ENCODE results near the gene TBX6.

The TBX6 gene

GRCh38 chr16:30084096-30084815 lies 7.5 kb downstream of the TBX6 start:
- TF ChIP-seq CTCF (conservative IDR thresholded peaks at IDR 0.05; ENCODE audit: low read depth) = no peak
- CTCF ChIA-PET = interaction anchor here (0.6 kb wide), 1 partner anchor 13 kb away, joined by 6 read pairs; no protein-coding TSS in a partner anchor
- POLR2A ChIA-PET (ENCODE audit: low non-redundant PET) = no interaction called here
- peak overlapping the region; percentile 60 for H3K27ac ChIP-seq
- no peak for DNase-seq (ENCODE audit: low spot score)

GRCh38 chr16:30083216-30084055 lies 8.3 kb downstream of the TBX6 start:
- no peak for TF ChIP-seq CTCF (conservative IDR thresholded peaks at IDR 0.05; ENCODE audit: low read depth)
- ChIA-PET CTCF (interaction anchor here (0.6 kb wide), 1 partner anchor 12 kb away, joined by 6 read pairs; no protein-coding TSS in a partner anchor), POLR2A (ENCODE audit: low non-redundant PET) (no interaction called here)
- peak overlapping the region; percentile 60 for H3K27ac ChIP-seq
- no peak for DNase-seq (ENCODE audit: low spot score)

- no peak for TF ChIP-seq CTCF (conservative IDR thresholded peaks at IDR 0.05; ENCODE audit: low read depth)
- ChIA-PET POLR2A (ENCODE audit: low non-redundant PET) (no interaction called here), CTCF (no interaction called here)
- DNase-seq (ENCODE audit: low spot score) = no peak
- H3K27ac ChIP-seq = peak overlapping the region; percentile 60; the same call in 1 of the 2 replicates
Measured at GRCh38 chr16:30082545-30083090, 9.1 kb downstream of the TBX6 start.

- TF ChIP-seq CTCF (conservative IDR thresholded peaks at IDR 0.05; ENCODE audit: low read depth) = no peak
- no peak for DNase-seq (ENCODE audit: low spot score)
- POLR2A ChIA-PET (ENCODE audit: low non-redundant PET) = interaction anchor here (0.7 kb wide), 1 partner anchor 11 kb away, joined by 15 read pairs; no protein-coding TSS in a partner anchor
- H3K27ac ChIP-seq = peak overlapping the region; percentile 9; the same call in 1 of the 2 replicates
- CTCF ChIA-PET = interaction anchor here (0.5 kb wide), 1 partner anchor 12 kb away, joined by 3 read pairs; the partner anchor contains the start of gene TBX6
Measured at GRCh38 chr16:30079480-30079879, 12.2 kb downstream of the TBX6 start.

- H3K27ac ChIP-seq = peak overlapping the region; percentile 9
- TF ChIP-seq CTCF (conservative IDR thresholded peaks at IDR 0.05; ENCODE audit: low read depth) = no peak
- POLR2A ChIA-PET (ENCODE audit: low non-redundant PET) = interaction anchor here (0.8 kb wide), 1 partner anchor 11 kb away, joined by 3 read pairs; no protein-coding TSS in a partner anchor
- CTCF ChIA-PET = interaction anchor here (0.6 kb wide), 1 partner anchor 28 kb away, joined by 7 read pairs; no protein-coding TSS in a partner anchor
- DNase-seq (ENCODE audit: low spot score) = no peak
Measured at GRCh38 chr16:30078744-30079143, 13.0 kb downstream of the TBX6 start.

- CTCF ChIA-PET = no interaction called here
- no peak for TF ChIP-seq CTCF (conservative IDR thresholded peaks at IDR 0.05; ENCODE audit: low read depth)
- POLR2A ChIA-PET (ENCODE audit: low non-redundant PET) = interaction anchor here (0.8 to 1.1 kb wide), 2 partner anchors 12 to 34 kb away, joined by 3 to 5 read pairs; no protein-coding TSS in a partner anchor
- DNase-seq (ENCODE audit: low spot score) = no peak
- peak overlapping the region; percentile 9 for H3K27ac ChIP-seq
Measured at GRCh38 chr16:30077656-30078055, 14.1 kb downstream of the TBX6 start.

Data from RWPE1 (cell line).